BLaER1 (cell line): ENCODE data around the gene FHAD1.

Experiments used
- H3K27ac ChIP-seq: shearing (Covaris generic); formaldehyde crosslinking; 2 replicates; pipeline ENCODE4 v1.8.1; 2022
- H3K27me3 ChIP-seq: shearing (Covaris generic); formaldehyde crosslinking; 2 replicates; pipeline ENCODE4 v1.8.1; 2022
- H3K36me3 ChIP-seq: shearing (Covaris generic); formaldehyde crosslinking; 2 replicates; pipeline ENCODE4 v1.8.1; 2022
- H3K4me1 ChIP-seq: shearing (Covaris generic); formaldehyde crosslinking; 2 replicates; pipeline ENCODE4 v1.8.1; 2022
- H3K4me2 ChIP-seq: shearing (Covaris generic); formaldehyde crosslinking; 2 replicates; pipeline ENCODE4 v1.8.1; 2022
- H3K4me3 ChIP-seq: shearing (Covaris generic); formaldehyde crosslinking; 2 replicates; pipeline ENCODE4 v1.8.1; 2022
- H3K9ac ChIP-seq: shearing (Covaris generic); formaldehyde crosslinking; 2 replicates; pipeline ENCODE4 v1.8.1; 2022
- H3K9me3 ChIP-seq: shearing (Covaris generic); formaldehyde crosslinking; 2 replicates; pipeline ENCODE4 v1.8.1; 2022
- H4K20me1 ChIP-seq: shearing (Covaris generic); formaldehyde crosslinking; 2 replicates; pipeline ENCODE4 v1.8.1; 2022
- Cebpa-rat ChIP-seq: shearing (Covaris generic); IDR thresholded peaks from 2 replicates; pipeline ENCODE4 v1.8.1; 2022

Gene FHAD1

DNA sequence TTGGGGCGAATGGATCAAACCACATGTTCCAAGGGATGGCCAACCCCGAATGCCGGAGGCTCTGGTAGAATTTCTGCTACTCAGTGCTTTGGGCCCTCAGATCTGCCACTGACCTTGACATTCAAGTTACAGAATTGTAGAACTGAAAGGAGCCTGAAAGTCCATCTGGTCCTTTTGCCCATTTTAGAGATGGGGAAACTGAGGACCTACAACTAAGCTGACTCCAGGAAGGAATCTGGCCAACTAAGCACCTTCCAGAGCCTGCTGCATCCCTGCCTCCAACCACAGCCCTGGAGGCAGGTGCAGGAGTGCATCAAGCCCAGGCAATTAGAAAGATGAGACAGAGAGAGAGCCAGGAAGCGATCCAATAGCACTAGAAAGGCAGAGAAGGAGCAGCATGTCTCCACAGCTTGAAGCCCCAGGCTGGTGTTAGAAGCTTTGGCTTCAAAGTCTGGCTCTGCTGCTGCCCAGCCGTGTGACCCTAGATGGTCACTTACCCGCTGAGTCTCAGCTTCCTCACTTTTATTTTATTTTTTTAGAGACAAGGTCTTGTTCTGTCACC, 189.9 kb downstream of the FHAD1 start:
- H3K36me3 ChIP-seq = peaks cover under 1% of the 10 kb centered on the region; the same call in 1 of the 2 replicates
- H3K27ac ChIP-seq = no peak overlapping the region
- peaks cover 7% of the 10 kb centered on the region; the same call in 1 of the 2 replicates for H3K4me1 ChIP-seq
- no peak overlapping the region for H3K4me3 ChIP-seq
- no peaks in the 10 kb centered on the region for H3K9me3 ChIP-seq
- H3K4me2 ChIP-seq = no peak overlapping the region
- TF ChIP-seq Cebpa-rat = no peak
- H3K9ac ChIP-seq = no peak overlapping the region
- H4K20me1 ChIP-seq = no peaks in the 10 kb centered on the region
- H3K27me3 ChIP-seq = no peaks in the 10 kb centered on the region

DNA sequence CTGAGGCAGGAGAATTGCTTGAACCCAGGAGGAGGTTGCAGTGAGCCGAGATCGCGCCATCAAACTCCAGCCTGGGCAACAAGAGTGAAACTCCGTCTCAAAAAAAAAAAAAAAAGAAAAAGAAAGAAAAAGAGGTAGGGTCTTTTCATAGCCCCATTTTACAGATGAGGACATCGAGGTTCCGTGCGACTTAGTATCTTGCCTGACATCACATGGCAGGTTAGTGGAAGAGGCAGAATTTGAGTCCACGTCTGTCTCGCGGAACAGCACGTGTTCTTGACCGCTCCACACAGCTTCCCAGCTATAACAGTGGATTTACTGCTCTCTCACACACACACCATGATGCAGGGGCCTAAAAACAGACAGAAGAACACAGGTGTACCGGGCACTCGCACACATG, 192.3 kb downstream of the FHAD1 start:
- no peak overlapping the region for H3K27ac ChIP-seq
- H3K27me3 ChIP-seq = no peaks in the 10 kb centered on the region
- H3K36me3 ChIP-seq = no peaks in the 10 kb centered on the region
- H4K20me1 ChIP-seq = no peaks in the 10 kb centered on the region; the same call in 1 of the 2 replicates
- H3K9ac ChIP-seq = no peak overlapping the region
- H3K4me2 ChIP-seq = no peak overlapping the region
- H3K9me3 ChIP-seq = no peaks in the 10 kb centered on the region
- no peak for TF ChIP-seq Cebpa-rat
- H3K4me1 ChIP-seq = peaks cover 21% of the 10 kb centered on the region
- H3K4me3 ChIP-seq = no peak overlapping the region

DNA sequence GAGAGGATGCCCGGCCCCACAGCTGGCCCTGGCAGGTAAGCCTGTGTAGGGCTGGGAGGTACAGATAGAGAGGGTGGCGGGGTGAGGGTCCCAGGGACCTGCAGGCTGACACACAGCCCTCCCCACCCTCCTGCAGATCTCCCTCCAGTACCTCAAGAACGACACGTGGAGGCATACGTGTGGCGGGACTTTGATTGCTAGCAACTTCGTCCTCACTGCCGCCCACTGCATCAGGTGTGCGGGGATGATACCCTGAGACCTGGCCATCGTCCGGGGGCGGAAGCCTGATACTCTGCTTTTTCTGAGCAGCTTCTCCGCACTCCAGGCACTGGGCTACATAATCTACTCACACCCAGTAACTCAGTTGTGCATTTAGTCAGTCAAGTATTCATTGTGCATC, 193.3 kb downstream of the FHAD1 start:
- Histone ChIP-seq H3K36me3 (no peaks in the 10 kb centered on the region), H3K9ac (no peak overlapping the region), H3K27me3 (no peaks in the 10 kb centered on the region), H3K4me2 (no peak overlapping the region), H4K20me1 (no peaks in the 10 kb centered on the region; the same call in 1 of the 2 replicates), H3K9me3 (no peaks in the 10 kb centered on the region), H3K4me1 (peaks cover 24% of the 10 kb centered on the region), H3K27ac (no peak overlapping the region), H3K4me3 (no peak overlapping the region)
- TF ChIP-seq Cebpa-rat = no peak

DNA sequence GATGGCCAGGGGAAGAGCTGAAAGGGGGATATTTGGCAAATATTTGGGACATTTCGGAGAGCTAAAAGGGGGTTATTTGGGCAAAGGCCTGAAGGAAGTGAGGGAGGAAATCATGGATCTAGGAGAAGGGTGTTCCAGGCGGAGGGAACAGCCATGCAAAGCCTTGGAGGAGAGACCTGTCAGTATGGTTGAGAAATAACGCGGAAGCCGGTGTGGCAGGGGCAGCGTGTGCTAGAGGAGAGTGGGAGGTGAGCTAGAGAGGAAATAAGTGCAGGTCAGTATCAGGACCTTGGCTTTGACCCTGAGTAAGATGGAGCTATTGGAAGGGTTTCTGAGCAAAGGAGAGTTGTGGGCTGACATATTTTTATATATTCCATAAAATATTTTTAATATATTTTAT, 194.2 kb downstream of the FHAD1 start:
- H3K4me3 ChIP-seq = no peak overlapping the region
- H3K9ac ChIP-seq = no peak overlapping the region
- no peak overlapping the region for H3K27ac ChIP-seq
- H3K36me3 ChIP-seq = no peaks in the 10 kb centered on the region
- no peak overlapping the region for H3K4me2 ChIP-seq
- no peaks in the 10 kb centered on the region for H3K9me3 ChIP-seq
- H3K27me3 ChIP-seq = no peaks in the 10 kb centered on the region
- peaks cover 33% of the 10 kb centered on the region for H3K4me1 ChIP-seq
- H4K20me1 ChIP-seq = no peaks in the 10 kb centered on the region; the same call in 1 of the 2 replicates
- no peak for TF ChIP-seq Cebpa-rat

DNA sequence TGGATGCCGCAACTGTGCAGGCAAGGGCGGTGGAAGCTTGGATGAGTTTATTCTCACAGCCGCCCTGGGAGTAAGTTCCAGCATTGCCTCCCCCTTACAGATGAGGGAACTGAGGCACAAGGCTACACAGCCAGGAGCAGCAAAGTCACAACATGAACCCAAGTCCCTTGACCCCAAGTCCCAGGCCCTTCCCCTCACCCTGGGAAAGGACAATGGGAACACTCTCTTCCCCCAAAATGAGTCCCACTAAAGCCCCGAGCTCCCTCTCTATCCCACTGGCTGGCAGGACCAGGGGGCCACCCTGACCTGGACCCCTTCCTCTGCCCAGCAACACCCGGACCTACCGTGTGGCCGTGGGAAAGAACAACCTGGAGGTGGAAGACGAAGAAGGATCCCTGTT, 195.1 kb downstream of the FHAD1 start:
- H3K4me3 ChIP-seq = no peak overlapping the region
- TF ChIP-seq Cebpa-rat = no peak
- H3K4me2 ChIP-seq = no peak overlapping the region
- no peak overlapping the region for H3K27ac ChIP-seq
- H3K9ac ChIP-seq = no peak overlapping the region
- H3K4me1 ChIP-seq = peaks cover 37% of the 10 kb centered on the region
- H3K27me3 ChIP-seq = no peaks in the 10 kb centered on the region
- H3K36me3 ChIP-seq = no peaks in the 10 kb centered on the region
- no peaks in the 10 kb centered on the region; the same call in 1 of the 2 replicates for H4K20me1 ChIP-seq
- no peaks in the 10 kb centered on the region for H3K9me3 ChIP-seq

DNA sequence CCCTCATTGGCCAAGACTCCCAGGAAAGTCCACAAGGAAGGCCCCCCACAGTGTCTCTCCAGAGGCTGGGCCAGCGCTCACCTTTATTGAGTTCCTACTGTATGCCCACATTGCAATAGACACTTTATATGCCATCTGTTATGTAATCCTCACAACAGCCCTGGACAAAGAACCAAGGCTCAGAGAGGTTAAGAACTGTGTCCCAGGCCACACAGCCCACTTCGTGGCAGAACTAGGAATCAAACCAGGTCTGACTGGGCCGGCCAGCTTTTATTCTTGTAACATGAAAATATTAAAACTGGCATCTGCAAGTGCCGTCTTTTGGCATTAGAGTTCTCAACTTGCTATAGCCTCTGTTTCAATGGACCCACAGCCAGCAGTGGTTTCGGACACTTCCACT, 195.7 kb downstream of the FHAD1 start:
- H3K9ac ChIP-seq = no peak overlapping the region

DNA sequence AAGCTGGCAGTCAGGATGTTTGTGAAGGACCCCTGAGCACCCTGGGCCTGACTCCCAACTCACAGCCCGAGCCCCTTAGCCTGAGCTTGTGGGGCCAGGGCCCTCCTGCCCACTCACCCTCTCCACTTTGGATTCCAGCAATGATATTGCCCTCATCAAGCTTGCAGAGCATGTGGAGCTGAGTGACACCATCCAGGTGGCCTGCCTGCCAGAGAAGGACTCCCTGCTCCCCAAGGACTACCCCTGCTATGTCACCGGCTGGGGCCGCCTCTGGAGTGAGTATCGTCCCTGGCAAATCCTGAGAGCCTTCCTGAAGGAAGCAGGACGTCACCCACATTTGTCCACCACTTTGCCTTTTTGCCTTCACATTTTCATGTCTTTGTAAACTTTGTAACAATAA, 196.3 kb downstream of the FHAD1 start:
- Histone ChIP-seq H3K36me3 (no peaks in the 10 kb centered on the region), H3K4me3 (no peak overlapping the region), H3K9me3 (no peaks in the 10 kb centered on the region), H3K27ac (no peak overlapping the region), H4K20me1 (no peaks in the 10 kb centered on the region; the same call in 1 of the 2 replicates), H3K27me3 (no peaks in the 10 kb centered on the region), H3K4me1 (peaks cover 37% of the 10 kb centered on the region), H3K9ac (no peak overlapping the region), H3K4me2 (peak overlapping the region; percentile 77; the same call in 1 of the 2 replicates)
- no peak for TF ChIP-seq Cebpa-rat

More for the DNA sequence above, 195.7 kb downstream of the FHAD1 start:
- Histone ChIP-seq H3K4me2 (no peak overlapping the region), H3K36me3 (no peaks in the 10 kb centered on the region), H4K20me1 (no peaks in the 10 kb centered on the region; the same call in 1 of the 2 replicates), H3K4me1 (peaks cover 37% of the 10 kb centered on the region), H3K27me3 (no peaks in the 10 kb centered on the region), H3K27ac (no peak overlapping the region), H3K9me3 (no peaks in the 10 kb centered on the region), H3K4me3 (no peak overlapping the region)
- no peak for TF ChIP-seq Cebpa-rat

DNA sequence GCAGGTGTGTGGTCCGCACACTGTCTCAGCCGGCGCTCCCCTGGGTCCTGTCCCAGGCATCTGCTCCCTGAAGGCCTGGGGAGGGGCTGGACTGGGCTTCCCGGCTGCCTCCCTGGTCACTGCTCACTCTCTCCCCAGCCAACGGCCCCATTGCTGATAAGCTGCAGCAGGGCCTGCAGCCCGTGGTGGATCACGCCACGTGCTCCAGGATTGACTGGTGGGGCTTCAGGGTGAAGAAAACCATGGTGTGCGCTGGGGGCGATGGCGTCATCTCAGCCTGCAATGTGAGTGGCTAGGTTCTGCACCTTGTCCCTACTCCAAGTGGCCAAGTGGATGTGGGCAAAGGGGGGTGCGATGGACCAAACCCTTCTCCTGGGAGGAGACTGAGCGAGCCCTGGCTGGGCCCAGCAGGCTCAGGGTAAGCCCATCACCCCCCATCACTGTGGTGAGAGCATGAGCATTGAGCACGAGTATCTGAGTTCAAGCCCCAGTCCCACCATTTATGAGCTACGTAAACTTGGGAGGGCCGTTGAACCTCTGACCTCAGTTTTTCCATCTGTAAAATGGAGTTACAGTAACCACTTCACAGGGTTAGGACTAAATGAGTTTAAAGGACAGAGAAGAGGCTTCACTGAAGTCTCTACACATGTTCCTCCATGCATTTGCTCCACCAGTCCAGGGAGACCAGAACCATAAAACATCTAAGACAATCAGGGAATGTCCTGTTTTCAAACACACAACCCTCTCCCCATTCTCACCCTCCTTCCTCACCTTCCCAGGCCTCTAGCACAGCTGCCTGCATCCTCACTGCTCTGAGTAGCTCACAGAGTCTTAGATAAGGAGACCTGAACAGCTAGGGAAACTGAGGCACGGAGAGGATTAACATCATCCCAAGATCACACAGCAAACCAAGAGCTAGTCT, 197.7 kb downstream of the FHAD1 start:
- Histone ChIP-seq H3K36me3 (no peaks in the 10 kb centered on the region), H3K9ac (no peak overlapping the region), H3K4me1 (peaks cover 42% of the 10 kb centered on the region), H3K4me3 (no peak overlapping the region), H3K27ac (no peak overlapping the region), H4K20me1 (no peaks in the 10 kb centered on the region; the same call in 1 of the 2 replicates), H3K4me2 (peak overlapping the region; percentile 77), H3K27me3 (no peaks in the 10 kb centered on the region), H3K9me3 (no peaks in the 10 kb centered on the region)
- no peak for TF ChIP-seq Cebpa-rat

DNA sequence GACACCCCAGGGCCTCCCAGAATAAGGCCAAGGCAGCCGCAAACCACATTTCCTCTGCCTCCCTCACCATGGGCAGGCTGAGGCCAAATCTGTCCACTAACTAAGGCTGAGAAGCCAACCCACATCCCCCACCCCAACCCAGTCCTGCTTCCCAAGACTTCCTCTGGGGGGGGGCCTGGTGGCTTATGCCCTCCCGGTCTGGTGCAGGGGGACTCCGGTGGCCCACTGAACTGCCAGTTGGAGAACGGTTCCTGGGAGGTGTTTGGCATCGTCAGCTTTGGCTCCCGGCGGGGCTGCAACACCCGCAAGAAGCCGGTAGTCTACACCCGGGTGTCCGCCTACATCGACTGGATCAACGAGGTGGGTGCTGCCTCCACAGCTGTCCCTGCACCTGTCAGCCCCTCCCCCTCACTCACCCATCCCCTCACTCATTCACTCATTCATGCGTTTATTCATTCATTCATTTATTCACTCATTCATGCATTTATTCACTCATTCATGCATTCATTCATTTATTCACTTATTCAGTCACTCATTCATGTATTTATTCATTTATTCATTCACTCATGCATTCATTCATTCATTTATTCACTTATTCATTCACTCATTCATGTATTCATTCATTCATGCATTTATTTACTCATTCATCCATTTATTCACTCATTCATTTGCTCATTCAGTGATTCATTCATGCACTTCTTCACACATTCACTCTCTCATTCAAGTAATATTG, 198.5 kb downstream of the FHAD1 start:
- peak overlapping the region; percentile 77 for H3K4me2 ChIP-seq
- TF ChIP-seq Cebpa-rat = no peak
- H3K9me3 ChIP-seq = no peaks in the 10 kb centered on the region

More for the DNA sequence above, 198.5 kb downstream of the FHAD1 start:
- Histone ChIP-seq H3K27ac (no peak overlapping the region), H4K20me1 (no peaks in the 10 kb centered on the region; the same call in 1 of the 2 replicates), H3K36me3 (no peaks in the 10 kb centered on the region), H3K9ac (no peak overlapping the region), H3K27me3 (no peaks in the 10 kb centered on the region), H3K4me3 (no peak overlapping the region), H3K4me1 (peaks cover 43% of the 10 kb centered on the region)
